ENCODE data around the gene FADS2. TPM values are rescaled to one million over a fixed set of nuclear protein-coding genes. Genes with fewer than 3 reads are reported as not detected.

The FADS2 gene
- total and polyA plus RNA-seq, 9 of the 15 experiments (the other 6 are each of a cell fraction or from before 2014, with no cell fraction given): 2.9 to 42.8 (median 16.2) TPM

GRCh38 chr11:61832207-61832606 is 4.1 kb downstream of the FADS2 start:
- H3K9me1 ChIP-seq (ENCODE audit: control insufficient read depth, insufficient read depth, low read length): peaks cover 10% of the 10 kb centered on the region
- TF ChIP-seq ZC3H11A (IDR thresholded peaks at IDR 0.05; ENCODE audit: low read depth, low read length): no peak
- TF ChIP-seq GTF2E2 (tag; IDR thresholded peaks at IDR 0.05): no peak
- TF ChIP-seq ZNF311 (CRISPR knock-in tag; IDR thresholded peaks at IDR 0.05): no peak
- TF ChIP-seq REST (IDR thresholded peaks at IDR 0.05; ENCODE audit: borderline replicate concordance): peak; percentile 36; the same call in 1 of the 2 replicates
- TF ChIP-seq REST (CRISPR knock-in tag; IDR thresholded peaks at IDR 0.05; ENCODE audit: low read depth): no peak
- H2AFZ ChIP-seq (ENCODE audit: low read depth, low read length): no peak overlapping the region
- DNase-seq (ENCODE audit: extremely low read depth in 1 of 4, low spot score in 3 of 4) (no peak), FAIRE-seq (no peak), ATAC-seq (no peak)
- no peak overlapping the region for H3K4me2 ChIP-seq (ENCODE audit: insufficient read depth, low read length)
- no peaks in the 10 kb centered on the region for H3K9me3 ChIP-seq (replicated peaks; ENCODE audit: control insufficient read depth, insufficient read depth, low read depth, low read length)
- intact Hi-C loops (cut with micrococcal nuclease) (no loop called here), in situ Hi-C loops (cut with MboI) (no loop called here)
- 73% methylated on average over 4 of the region's 4 CpGs for WGBS (ENCODE audit: insufficient coverage, low coverage, missing lambda C conversion rate)
- ChIA-PET CTCF (ENCODE audit: low intra/inter-chr PET ratio) (no interaction called here), POLR2A (interaction anchor here (0.6 to 2.1 kb wide), 3 partner anchors 10 to 17 kb away, joined by 3 to 10 read pairs (median 4); no protein-coding TSS in a partner anchor)
- H3K79me2 ChIP-seq (ENCODE audit: control insufficient read depth, insufficient read depth, low read length): peaks cover 31% of the 10 kb centered on the region; the same call in 2 of the 3 replicates
- H3K9ac ChIP-seq (ENCODE audit: insufficient read depth in 1 of 2, low read depth in 2 of 2, low read length in 2 of 2): peak overlapping the region in 1 of 2 experiments; percentile 93; a peak in 1 of 4 replicates
- peaks cover 40 to 61% of the 10 kb centered on the region in 2 experiments for H3K4me1 ChIP-seq (replicated peaks in 1 of 2; ENCODE audit: control insufficient read depth in 2 of 2, insufficient read depth in 2 of 2, low read length in 2 of 2)
- H4K20me1 ChIP-seq (replicated peaks; ENCODE audit: control insufficient read depth, insufficient read depth, low read length): no peaks in the 10 kb centered on the region
- H3K27ac ChIP-seq (ENCODE audit: extremely low read depth, low read depth, low read length): peak overlapping the region; percentile 11; the same call in 1 of the 3 replicates
- no peaks in the 10 kb centered on the region for H3K27me3 ChIP-seq (ENCODE audit: control insufficient read depth in 2 of 2, insufficient read depth in 2 of 2, low read length in 2 of 2)
- no TSS peak for BruUV-seq (replicated peaks)
- H3K4me3 ChIP-seq: no peak overlapping the region
- no peaks in the 10 kb centered on the region for H3K36me3 ChIP-seq (ENCODE audit: control insufficient read depth, insufficient read depth, low read length)
